Liver (tissue), 9 donors: ENCODE results near the gene VWA3B. TPM values are rescaled to one million over a fixed set of nuclear protein-coding genes. Genes with fewer than 3 reads are reported as not detected.

Experiments used
- DNase-seq: peaks from one replicate; pipeline ENCODE4 v3.0.0-alpha.2; 2017; ENCODE audit warnings: low spot score
- H3K27ac ChIP-seq, 2 donors: one replicate each; pipeline ENCODE4 v1.7.0; 2013; ENCODE audit warnings: inconsistent platforms in 2 of 2, low read length in 2 of 2, control low read depth in 1 of 2, low read depth in 1 of 2, mild to moderate bottlenecking in 1 of 2
- H3K27me3 ChIP-seq, 4 donors: one replicate each; pipeline versions ENCODE4 v1.6.1 to v1.7.0; 2013; ENCODE audit warnings: low read length in 3 of 4, inconsistent platforms in 1 of 4, mild to moderate bottlenecking in 1 of 4, moderate library complexity in 1 of 4; ENCODE audit not compliant: control insufficient read depth in 4 of 4, insufficient read depth in 4 of 4
- H3K36me3 ChIP-seq, 4 donors: one replicate each; pipeline versions ENCODE4 v1.6.1 to v1.7.0; 2013; ENCODE audit warnings: low read length in 3 of 4, mild to moderate bottlenecking in 3 of 4, low read depth in 1 of 4, moderate library complexity in 1 of 4; ENCODE audit not compliant: control insufficient read depth in 4 of 4, insufficient read depth in 3 of 4
- H3K4me1 ChIP-seq, 4 donors: one replicate each; pipeline versions ENCODE4 v1.6.1 to v1.7.0; 2013; ENCODE audit warnings: low read length in 3 of 4, mild to moderate bottlenecking in 3 of 4, moderate library complexity in 1 of 4; ENCODE audit not compliant: control insufficient read depth in 4 of 4, insufficient read depth in 4 of 4
- H3K4me3 ChIP-seq, 3 donors: one replicate each; pipeline versions ENCODE4 v1.6.1 to v1.7.0; 2013; ENCODE audit warnings: low read length in 3 of 3, control low read depth in 1 of 3, low read depth in 1 of 3, mild to moderate bottlenecking in 1 of 3
- H3K9ac ChIP-seq, 2 donors: one replicate each; pipeline ENCODE4 v1.7.0; 2013; ENCODE audit warnings: low read length in 2 of 2, mild to moderate bottlenecking in 2 of 2, moderate library complexity in 2 of 2, control low read depth in 1 of 2, low read depth in 1 of 2
- H3K9me3 ChIP-seq, 4 donors: one replicate each; pipeline versions ENCODE4 v1.6.1 to v1.7.0; 2013; ENCODE audit warnings: low read length in 3 of 4; ENCODE audit not compliant: control insufficient read depth in 4 of 4
- ATF3 ChIP-seq: IDR thresholded peaks from 2 replicates; pipeline ENCODE4 v1.6.1; 2016; ENCODE audit warnings: antibody characterized with exemption
- EGR1 ChIP-seq, 2 donors: IDR thresholded peaks; 2 replicates each; pipeline ENCODE4 v1.6.1; 2016 to 2018; ENCODE audit warnings: antibody characterized with exemption in 2 of 2, low read depth in 2 of 2
- FOXA1 ChIP-seq: IDR thresholded peaks from 2 replicates; pipeline ENCODE4 v1.6.1; 2016; ENCODE audit warnings: antibody characterized with exemption
- FOXA2 ChIP-seq: IDR thresholded peaks from 2 replicates; pipeline ENCODE4 v1.6.1; 2016; ENCODE audit warnings: antibody characterized with exemption
- GABPA ChIP-seq, 2 donors: IDR thresholded peaks in 1 of 2; conservative IDR thresholded peaks in 1 of 2; 2 replicates each; pipeline ENCODE4 v1.6.1; 2016; ENCODE audit warnings: antibody characterized with exemption in 2 of 2, mild to moderate bottlenecking in 1 of 2, moderate library complexity in 1 of 2
- HNF4A ChIP-seq, 2 donors: conservative IDR thresholded peaks; 2 replicates each; pipeline ENCODE4 v1.6.1; 2016; ENCODE audit warnings: antibody characterized with exemption in 2 of 2, mild to moderate bottlenecking in 2 of 2
- HNF4G ChIP-seq: IDR thresholded peaks from 2 replicates; pipeline ENCODE4 v1.6.1; 2016; ENCODE audit warnings: antibody characterized with exemption
- JUND ChIP-seq, 2 donors: IDR thresholded peaks; 2 replicates each; pipeline ENCODE4 v1.6.1; 2016; ENCODE audit warnings: antibody characterized with exemption in 2 of 2
- NR2F2 ChIP-seq: IDR thresholded peaks from 2 replicates; pipeline ENCODE4 v1.6.1; 2016; ENCODE audit warnings: antibody characterized with exemption
- RAD21 ChIP-seq, 2 donors: IDR thresholded peaks; 2 replicates each; pipeline ENCODE4 v1.6.1; 2016; ENCODE audit warnings: antibody characterized with exemption in 2 of 2, mild to moderate bottlenecking in 2 of 2
- RXRA ChIP-seq, 2 donors: IDR thresholded peaks; 2 replicates each; pipeline ENCODE4 v1.6.1; 2017 to 2018; ENCODE audit warnings: antibody characterized with exemption in 2 of 2, mild to moderate bottlenecking in 1 of 2
- SP1 ChIP-seq: IDR thresholded peaks from 2 replicates; pipeline ENCODE4 v1.6.1; 2018; ENCODE audit warnings: antibody characterized with exemption, mild to moderate bottlenecking
- TAF1 ChIP-seq: conservative IDR thresholded peaks from 2 replicates; pipeline ENCODE4 v1.6.1; 2016; ENCODE audit warnings: antibody characterized with exemption, mild to moderate bottlenecking
- YY1 ChIP-seq: IDR thresholded peaks from 2 replicates; pipeline ENCODE4 v1.6.1; 2016; ENCODE audit warnings: antibody characterized with exemption, mild to moderate bottlenecking
- ZBTB33 ChIP-seq: IDR thresholded peaks from 2 replicates; pipeline ENCODE4 v1.6.1; 2016; ENCODE audit warnings: antibody characterized with exemption
- WGBS: extraction: QIAGEN DNeasy Blood & Tissue Kit; methylation state at CpG from one replicate; pipeline ENCODE4 v1.1.7; 2013; 5-methylcytosine and 5-hydroxymethylcytosine counted together
- polyA plus RNA-seq, 2 donors: library from polyadenylated mRNA; stranded (reverse) in 1 of 2; unstranded in 1 of 2; fragments of 200-250 nt in 1 of 2; fragments of >200 nt in 1 of 2; fragmentation: Nextera tagmentation in 1 of 2; extraction: Ambion mirVana in 1 of 2; gene quantifications; one replicate each; pipeline versions ENCODE4 v1.2.1 to v1.2.3, GENCODE V29; 2013 to 2015
- total RNA-seq, 2 donors: library from RNA; depleted of rRNA; stranded (reverse); fragments of >200 nt; gene quantifications; one replicate each; pipeline ENCODE4 v1.2.3, GENCODE V29; 2014
- TF ChIP-seq, protein P1 (sequence below): fragments of 150-350 bp; IDR thresholded peaks from 2 replicates; pipeline ENCODE4 v1.5.1; 2017; ENCODE audit warnings: improper control_type of control experiment, low read depth, low read length; ENCODE audit not compliant: missing input control
- TF ChIP-seq, protein P2 (sequence below): IDR thresholded peaks from 2 replicates; pipeline ENCODE4 v1.6.1; 2016; ENCODE audit warnings: antibody characterized with exemption, mild to moderate bottlenecking
- TF ChIP-seq, protein P3 (sequence below): IDR thresholded peaks from 2 replicates; pipeline ENCODE4 v1.6.1; 2016; ENCODE audit warnings: antibody characterized with exemption
- donor health status: healthy.
- donor health status: healthy.
- donor health status: healthy.
- donor health status: healthy.
- donor health status: healthy.

VWA3B gene
- total and polyA plus RNA-seq, 4 donors, result 0.08 TPM; not detected in 3

DNA sequence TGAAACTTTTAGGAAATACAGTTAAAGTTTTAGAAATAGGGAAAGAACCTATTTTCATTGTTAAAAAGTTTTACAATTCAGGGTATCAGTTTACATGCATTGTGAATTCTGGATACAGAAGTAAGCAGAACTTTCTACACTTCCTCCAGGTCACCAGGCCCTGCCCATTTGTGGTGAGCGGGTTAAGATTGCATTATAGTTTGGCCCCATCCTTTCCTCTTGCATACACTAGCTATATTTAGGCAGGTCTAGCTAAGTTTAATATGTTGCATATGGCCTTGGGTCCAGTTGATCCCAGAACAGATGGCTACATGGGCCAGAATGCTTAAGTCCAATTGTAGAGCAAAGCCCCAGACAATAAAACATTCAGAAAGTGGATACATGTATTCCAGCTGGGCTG is 4.8 kb downstream of the VWA3B start:
- Histone ChIP-seq H3K4me1 (peaks cover 3 to 12% (median 7%) of the 10 kb centered on the region in 4 donors), H3K27me3 (no peaks in the 10 kb centered on the region), H3K9ac (no peak overlapping the region), H3K4me3 (no peak overlapping the region), H3K27ac (no peak overlapping the region), H3K9me3 (peaks cover 0 to 6% (median 0%) of the 10 kb centered on the region in 4 donors), H3K36me3 (no peaks in the 10 kb centered on the region)
- no peak for DNase-seq
- 76% methylated on average over 1 of the region's 1 CpG for WGBS
- no peak for TF ChIP-seq SP1
- no peak for TF ChIP-seq GABPA (IDR thresholded peaks at IDR 0.05 in 1 of 2, conservative IDR thresholded peaks at IDR 0.05 in 1 of 2)
- TF ChIP-seq ATF3, result no peak
- no peak for TF ChIP-seq FOXA1
- no peak for TF ChIP-seq HNF4G
- no peak for TF ChIP-seq FOXA2
- TF ChIP-seq HNF4A (conservative IDR thresholded peaks at IDR 0.05), result no peak
- no peak for TF ChIP-seq TAF1
- no peak for TF ChIP-seq NR2F2

DNA sequence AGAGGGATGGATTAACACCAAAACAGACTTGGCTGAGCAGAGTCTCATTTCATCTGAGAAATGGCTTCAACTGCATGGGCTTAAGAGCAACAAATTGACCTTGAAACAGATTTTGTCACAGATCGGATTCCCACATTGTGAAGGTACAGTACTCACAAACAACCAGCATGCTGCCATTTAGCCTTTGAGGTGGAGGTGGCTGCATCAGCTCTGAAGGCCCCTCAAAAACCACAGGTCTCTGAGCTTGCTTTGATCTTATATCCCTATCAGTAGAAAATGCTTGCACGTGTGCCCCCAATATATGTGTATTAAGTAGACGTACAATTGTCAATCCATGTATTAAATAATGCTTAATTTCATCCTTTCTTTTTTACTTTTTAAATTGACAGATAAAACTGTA is 6.2 kb downstream of the VWA3B start:
- H3K27ac ChIP-seq, result no peak overlapping the region
- no peaks in the 10 kb centered on the region for H3K36me3 ChIP-seq
- H3K4me1 ChIP-seq, result no peaks in the 10 kb centered on the region
- 89% methylated on average over 3 of the region's 3 CpGs for WGBS
- no peaks in the 10 kb centered on the region for H3K27me3 ChIP-seq
- no peak for DNase-seq
- no peak overlapping the region for H3K9ac ChIP-seq
- peaks cover 0 to 6% (median 0%) of the 10 kb centered on the region in 4 donors for H3K9me3 ChIP-seq
- TF ChIP-seq RAD21 (IDR thresholded peaks at IDR 0.05), result no peak
- TF ChIP-seq HNF4A (conservative IDR thresholded peaks at IDR 0.05), result no peak
- TF ChIP-seq SP1, result no peak
- no peak for TF ChIP-seq FOXA2
- TF ChIP-seq TAF1, result no peak
- no peak for TF ChIP-seq ATF3
- H3K4me3 ChIP-seq, result no peak overlapping the region

- WGBS, result 90% methylated on average over 5 of the region's 5 CpGs
These were observed 6.6 kb downstream of the VWA3B start for GRCh38 chr2:98093611-98094010.

More at GRCh38 chr2:98093611-98094010, 6.6 kb downstream of the VWA3B start:
- TF ChIP-seq JUND (IDR thresholded peaks at IDR 0.05) (no peak), ZBTB33 (no peak), TAF1 (no peak), RAD21 (IDR thresholded peaks at IDR 0.05) (no peak), FOXA2 (no peak), SP1 (no peak), RXRA (IDR thresholded peaks at IDR 0.05) (no peak), EGR1 (IDR thresholded peaks at IDR 0.05; ENCODE audit: low read depth in 2 of 2) (no peak), HNF4G (no peak), FOXA1 (no peak), YY1 (no peak), ATF3 (no peak)
- TF ChIP-seq, protein P1, sequence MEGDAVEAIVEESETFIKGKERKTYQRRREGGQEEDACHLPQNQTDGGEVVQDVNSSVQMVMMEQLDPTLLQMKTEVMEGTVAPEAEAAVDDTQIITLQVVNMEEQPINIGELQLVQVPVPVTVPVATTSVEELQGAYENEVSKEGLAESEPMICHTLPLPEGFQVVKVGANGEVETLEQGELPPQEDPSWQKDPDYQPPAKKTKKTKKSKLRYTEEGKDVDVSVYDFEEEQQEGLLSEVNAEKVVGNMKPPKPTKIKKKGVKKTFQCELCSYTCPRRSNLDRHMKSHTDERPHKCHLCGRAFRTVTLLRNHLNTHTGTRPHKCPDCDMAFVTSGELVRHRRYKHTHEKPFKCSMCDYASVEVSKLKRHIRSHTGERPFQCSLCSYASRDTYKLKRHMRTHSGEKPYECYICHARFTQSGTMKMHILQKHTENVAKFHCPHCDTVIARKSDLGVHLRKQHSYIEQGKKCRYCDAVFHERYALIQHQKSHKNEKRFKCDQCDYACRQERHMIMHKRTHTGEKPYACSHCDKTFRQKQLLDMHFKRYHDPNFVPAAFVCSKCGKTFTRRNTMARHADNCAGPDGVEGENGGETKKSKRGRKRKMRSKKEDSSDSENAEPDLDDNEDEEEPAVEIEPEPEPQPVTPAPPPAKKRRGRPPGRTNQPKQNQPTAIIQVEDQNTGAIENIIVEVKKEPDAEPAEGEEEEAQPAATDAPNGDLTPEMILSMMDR, result no peak
- TF ChIP-seq, protein P2, sequence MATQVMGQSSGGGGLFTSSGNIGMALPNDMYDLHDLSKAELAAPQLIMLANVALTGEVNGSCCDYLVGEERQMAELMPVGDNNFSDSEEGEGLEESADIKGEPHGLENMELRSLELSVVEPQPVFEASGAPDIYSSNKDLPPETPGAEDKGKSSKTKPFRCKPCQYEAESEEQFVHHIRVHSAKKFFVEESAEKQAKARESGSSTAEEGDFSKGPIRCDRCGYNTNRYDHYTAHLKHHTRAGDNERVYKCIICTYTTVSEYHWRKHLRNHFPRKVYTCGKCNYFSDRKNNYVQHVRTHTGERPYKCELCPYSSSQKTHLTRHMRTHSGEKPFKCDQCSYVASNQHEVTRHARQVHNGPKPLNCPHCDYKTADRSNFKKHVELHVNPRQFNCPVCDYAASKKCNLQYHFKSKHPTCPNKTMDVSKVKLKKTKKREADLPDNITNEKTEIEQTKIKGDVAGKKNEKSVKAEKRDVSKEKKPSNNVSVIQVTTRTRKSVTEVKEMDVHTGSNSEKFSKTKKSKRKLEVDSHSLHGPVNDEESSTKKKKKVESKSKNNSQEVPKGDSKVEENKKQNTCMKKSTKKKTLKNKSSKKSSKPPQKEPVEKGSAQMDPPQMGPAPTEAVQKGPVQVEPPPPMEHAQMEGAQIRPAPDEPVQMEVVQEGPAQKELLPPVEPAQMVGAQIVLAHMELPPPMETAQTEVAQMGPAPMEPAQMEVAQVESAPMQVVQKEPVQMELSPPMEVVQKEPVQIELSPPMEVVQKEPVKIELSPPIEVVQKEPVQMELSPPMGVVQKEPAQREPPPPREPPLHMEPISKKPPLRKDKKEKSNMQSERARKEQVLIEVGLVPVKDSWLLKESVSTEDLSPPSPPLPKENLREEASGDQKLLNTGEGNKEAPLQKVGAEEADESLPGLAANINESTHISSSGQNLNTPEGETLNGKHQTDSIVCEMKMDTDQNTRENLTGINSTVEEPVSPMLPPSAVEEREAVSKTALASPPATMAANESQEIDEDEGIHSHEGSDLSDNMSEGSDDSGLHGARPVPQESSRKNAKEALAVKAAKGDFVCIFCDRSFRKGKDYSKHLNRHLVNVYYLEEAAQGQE, result no peak
- TF ChIP-seq, protein P3, sequence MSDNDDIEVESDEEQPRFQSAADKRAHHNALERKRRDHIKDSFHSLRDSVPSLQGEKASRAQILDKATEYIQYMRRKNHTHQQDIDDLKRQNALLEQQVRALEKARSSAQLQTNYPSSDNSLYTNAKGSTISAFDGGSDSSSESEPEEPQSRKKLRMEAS, result no peak
- no peak for DNase-seq
- H3K4me1 ChIP-seq, result no peaks in the 10 kb centered on the region
- no peak overlapping the region for H3K4me3 ChIP-seq
- H3K27me3 ChIP-seq, result no peaks in the 10 kb centered on the region
- no peak overlapping the region for H3K9ac ChIP-seq
- H3K27ac ChIP-seq, result no peak overlapping the region
- peaks cover 0 to 10% (median 0%) of the 10 kb centered on the region in 4 donors for H3K9me3 ChIP-seq
- H3K36me3 ChIP-seq, result no peaks in the 10 kb centered on the region
